Glomerular visceral epithelial cell (primary cell): ENCODE measurements around the gene BANP.
"Not testable (repeated sequence)": the region's sequence is repeated elsewhere in the genome, so short reads cannot be mapped to it uniquely, and the experiment has no call there.

Experiments
- DNase-seq: peaks from one replicate; pipeline ENCODE4 v3.0.0-alpha.2; 2016; ENCODE audit errors: extremely low spot score

The BANP gene

GRCh38 chr16:87926246-87927194, 24.7 kb upstream of the BANP start:
- DNase-seq, result no peak

- DNase-seq, result no peak
Observed at GRCh38 chr16:87927195-87927562, 24.1 kb upstream of the BANP start.

GRCh38 chr16:87929986-87930385, 21.2 kb upstream of the BANP start:
- no peak for DNase-seq

GRCh38 chr16:87930456-87930855, 20.8 kb upstream of the BANP start:
- DNase-seq, result no peak

GRCh38 chr16:87931504-87931903, 19.7 kb upstream of the BANP start:
- DNase-seq, result no peak

- DNase-seq, result not testable (repeated sequence)
Observed at GRCh38 chr16:87932475-87933139, 18.6 kb upstream of the BANP start.

- no peak for DNase-seq
Observed at GRCh38 chr16:87933140-87933495, 18.1 kb upstream of the BANP start.

GRCh38 chr16:87934752-87935425, 16.3 kb upstream of the BANP start:
- DNase-seq, result not testable (repeated sequence)

GRCh38 chr16:87936016-87936374, 15.2 kb upstream of the BANP start:
- not testable (repeated sequence) for DNase-seq

- DNase-seq, result no peak
Observed at GRCh38 chr16:87936375-87937230, 14.6 kb upstream of the BANP start, which contains the start of gene CA5A. Gene CA5A, minus strand, starts transcription at chr16:87936529. Its CDS starts 79 bp downstream, at chr16:87936450.

- not testable (repeated sequence) for DNase-seq
Observed at GRCh38 chr16:87937231-87937542, 14.0 kb upstream of the BANP start.

- DNase-seq, result no peak
Observed at GRCh38 chr16:87938412-87938949, 12.8 kb upstream of the BANP start.

GRCh38 chr16:87939562-87940423, 11.4 kb upstream of the BANP start:
- DNase-seq, result no peak

- DNase-seq, result no peak
Observed at GRCh38 chr16:87942680-87943079, 8.6 kb upstream of the BANP start.

GRCh38 chr16:87945351-87946042, 5.7 kb upstream of the BANP start:
- DNase-seq, result no peak

- DNase-seq, result no peak
Observed at GRCh38 chr16:87946596-87947347, 4.5 kb upstream of the BANP start.

GRCh38 chr16:87947356-87948118, 3.7 kb upstream of the BANP start:
- no peak for DNase-seq

- DNase-seq, result no peak
Observed at GRCh38 chr16:87948119-87948545, 3.1 kb upstream of the BANP start.
